GM11168 (cell line): ENCODE data around the gene MMP24.

Source experiments
- in situ Hi-C: fragments of 300-500 bp; cut with MboI; formaldehyde crosslinking; loops from one replicate; pipeline ENCODE4 v1.12.0; 2022; ENCODE audit warnings: low sequenced_read_pairs; ENCODE audit not compliant: unreplicated experiment

MMP24 gene

DNA sequence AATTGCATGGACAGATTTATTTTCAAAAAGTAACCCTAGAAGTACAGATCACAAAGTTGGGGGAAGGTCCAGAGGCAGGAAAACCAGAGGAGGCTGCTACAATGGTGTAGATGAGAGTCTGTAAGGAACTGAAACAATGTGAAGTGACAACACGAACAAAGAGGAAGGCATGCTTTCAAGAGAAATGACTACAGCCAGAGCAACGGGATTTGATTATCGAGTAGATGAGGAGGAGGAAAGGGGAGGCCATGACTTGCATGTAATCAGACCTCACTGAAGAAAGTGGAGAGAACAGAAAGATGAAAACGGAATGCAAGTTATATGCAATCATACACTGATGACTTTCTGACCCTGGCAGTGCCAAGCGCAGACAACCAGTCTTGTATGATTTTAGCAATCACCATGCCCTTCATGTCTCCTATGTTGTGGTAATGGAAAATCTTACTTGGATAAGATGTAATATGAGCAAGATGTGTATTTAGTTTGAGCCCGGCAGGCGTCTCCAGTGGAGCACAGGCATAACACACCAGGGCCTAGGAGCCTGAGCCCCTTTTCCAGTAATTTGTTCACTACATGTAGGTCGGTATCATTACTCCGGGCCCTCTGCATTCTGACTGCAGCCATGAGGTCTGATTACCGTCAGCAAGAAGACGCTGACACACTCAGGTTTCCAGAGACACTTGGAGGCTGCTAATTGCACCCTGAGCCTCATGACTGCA lies 99.7 kb downstream of the MMP24 start:
- in situ Hi-C loops = no loop called here
